ENCODE data around the gene SLC6A19.

The SLC6A19 gene

GRCh38 chr5:1211701-1212100, 10.3 kb downstream of the SLC6A19 start:
- Mint-ChIP-seq H3K27ac (no peak overlapping the region), H3K9me3 (no peaks in the 10 kb centered on the region), H3K27me3 (peaks cover 15% of the 10 kb centered on the region), H3K4me1 (no peaks in the 10 kb centered on the region), H3K4me3 (no peak overlapping the region), H3K36me3 (no peaks in the 10 kb centered on the region)
- no peak for DNase-seq
- CTCF ChIA-PET: no interaction called here

GRCh38 chr5:1212271-1212670, 10.9 kb downstream of the SLC6A19 start:
- Mint-ChIP-seq H3K4me1 (no peaks in the 10 kb centered on the region), H3K36me3 (no peaks in the 10 kb centered on the region), H3K4me3 (no peak overlapping the region), H3K27ac (no peak overlapping the region), H3K27me3 (peaks cover 18% of the 10 kb centered on the region), H3K9me3 (no peaks in the 10 kb centered on the region)
- no peak for DNase-seq
- CTCF ChIA-PET: no interaction called here

- DNase-seq: no peak
- no peak overlapping the region for H3K27ac Mint-ChIP-seq
- CTCF ChIA-PET: no interaction called here
Observed at GRCh38 chr5:1212881-1213280, 11.5 kb downstream of the SLC6A19 start.

GRCh38 chr5:1213508-1214162, 12.2 kb downstream of the SLC6A19 start:
- DNase-seq: no peak
- peaks cover 25% of the 10 kb centered on the region for H3K27me3 Mint-ChIP-seq
- no peak overlapping the region for H3K27ac Mint-ChIP-seq
- H3K36me3 Mint-ChIP-seq: no peaks in the 10 kb centered on the region
- CTCF ChIA-PET: no interaction called here
- peaks cover 2% of the 10 kb centered on the region for H3K4me1 Mint-ChIP-seq
- no peaks in the 10 kb centered on the region for H3K9me3 Mint-ChIP-seq
- no peak overlapping the region for H3K4me3 Mint-ChIP-seq

More at GRCh38 chr5:1212881-1213280, 11.5 kb downstream of the SLC6A19 start:
- Mint-ChIP-seq H3K27me3 (peaks cover 20% of the 10 kb centered on the region), H3K9me3 (no peaks in the 10 kb centered on the region), H3K36me3 (no peaks in the 10 kb centered on the region), H3K4me1 (peaks cover under 1% of the 10 kb centered on the region), H3K4me3 (no peak overlapping the region)

- H3K4me1 Mint-ChIP-seq: peaks cover 2% of the 10 kb centered on the region
- no peak overlapping the region for H3K27ac Mint-ChIP-seq
- CTCF ChIA-PET: no interaction called here
- no peak for DNase-seq
- H3K27me3 Mint-ChIP-seq: peaks cover 30% of the 10 kb centered on the region
- no peak overlapping the region for H3K4me3 Mint-ChIP-seq
- no peaks in the 10 kb centered on the region for H3K9me3 Mint-ChIP-seq
- no peaks in the 10 kb centered on the region for H3K36me3 Mint-ChIP-seq
Observed at GRCh38 chr5:1214163-1214935, 13.0 kb downstream of the SLC6A19 start.

- peaks cover 35% of the 10 kb centered on the region for H3K27me3 Mint-ChIP-seq
- H3K27ac Mint-ChIP-seq: no peak overlapping the region
- CTCF ChIA-PET: no interaction called here
- no peaks in the 10 kb centered on the region for H3K36me3 Mint-ChIP-seq
- H3K9me3 Mint-ChIP-seq: no peaks in the 10 kb centered on the region
- H3K4me1 Mint-ChIP-seq: peaks cover 2% of the 10 kb centered on the region
- DNase-seq: no peak
- H3K4me3 Mint-ChIP-seq: no peak overlapping the region
Observed at GRCh38 chr5:1214936-1215220, 13.5 kb downstream of the SLC6A19 start.

GRCh38 chr5:1215320-1216096, 14.1 kb downstream of the SLC6A19 start:
- no peaks in the 10 kb centered on the region for H3K36me3 Mint-ChIP-seq
- DNase-seq: no peak
- no peak overlapping the region for H3K4me3 Mint-ChIP-seq
- CTCF ChIA-PET: no interaction called here
- H3K4me1 Mint-ChIP-seq: peaks cover 2% of the 10 kb centered on the region
- peaks cover 35% of the 10 kb centered on the region for H3K27me3 Mint-ChIP-seq
- no peaks in the 10 kb centered on the region for H3K9me3 Mint-ChIP-seq
- no peak overlapping the region for H3K27ac Mint-ChIP-seq

GRCh38 chr5:1216211-1216917, 15.0 kb downstream of the SLC6A19 start:
- Mint-ChIP-seq H3K9me3 (no peaks in the 10 kb centered on the region), H3K27ac (no peak overlapping the region), H3K27me3 (peaks cover 41% of the 10 kb centered on the region), H3K36me3 (no peaks in the 10 kb centered on the region), H3K4me1 (peaks cover 2% of the 10 kb centered on the region), H3K4me3 (no peak overlapping the region)
- no peak for DNase-seq
- CTCF ChIA-PET: no interaction called here

- H3K9me3 Mint-ChIP-seq: peaks cover 3% of the 10 kb centered on the region
- CTCF ChIA-PET: no interaction called here
- H3K27ac Mint-ChIP-seq: no peak overlapping the region
- peaks cover 2% of the 10 kb centered on the region for H3K4me1 Mint-ChIP-seq
- H3K27me3 Mint-ChIP-seq: peaks cover 41% of the 10 kb centered on the region
- DNase-seq: no peak
- no peaks in the 10 kb centered on the region for H3K36me3 Mint-ChIP-seq
- no peak overlapping the region for H3K4me3 Mint-ChIP-seq
Observed at GRCh38 chr5:1216918-1217295, 15.5 kb downstream of the SLC6A19 start.

GRCh38 chr5:1217596-1218206, 16.3 kb downstream of the SLC6A19 start:
- Mint-ChIP-seq H3K9me3 (peaks cover 11% of the 10 kb centered on the region), H3K27me3 (peaks cover 41% of the 10 kb centered on the region), H3K27ac (no peak overlapping the region), H3K4me1 (peaks cover 2% of the 10 kb centered on the region), H3K36me3 (no peaks in the 10 kb centered on the region), H3K4me3 (no peak overlapping the region)
- CTCF ChIA-PET: no interaction called here
- DNase-seq: no peak

- Mint-ChIP-seq H3K4me3 (no peak overlapping the region), H3K27me3 (peaks cover 41% of the 10 kb centered on the region), H3K36me3 (no peaks in the 10 kb centered on the region), H3K4me1 (peaks cover 2% of the 10 kb centered on the region), H3K27ac (no peak overlapping the region), H3K9me3 (peaks cover 11% of the 10 kb centered on the region)
- no peak for DNase-seq
- CTCF ChIA-PET: no interaction called here
Observed at GRCh38 chr5:1218351-1219080, 17.1 kb downstream of the SLC6A19 start.

GRCh38 chr5:1219098-1219767, 17.8 kb downstream of the SLC6A19 start:
- no peaks in the 10 kb centered on the region for H3K36me3 Mint-ChIP-seq
- CTCF ChIA-PET: no interaction called here
- peaks cover 11% of the 10 kb centered on the region for H3K9me3 Mint-ChIP-seq

GRCh38 chr5:1219768-1220100, 18.3 kb downstream of the SLC6A19 start:
- CTCF ChIA-PET: no interaction called here
- no peak for DNase-seq
- no peaks in the 10 kb centered on the region for H3K36me3 Mint-ChIP-seq
- peaks cover 11% of the 10 kb centered on the region for H3K9me3 Mint-ChIP-seq
- H3K27me3 Mint-ChIP-seq: peaks cover 45% of the 10 kb centered on the region
- H3K4me3 Mint-ChIP-seq: no peak overlapping the region
- H3K27ac Mint-ChIP-seq: no peak overlapping the region
- peaks cover 2% of the 10 kb centered on the region for H3K4me1 Mint-ChIP-seq

More at GRCh38 chr5:1219098-1219767, 17.8 kb downstream of the SLC6A19 start:
- Mint-ChIP-seq H3K4me3 (no peak overlapping the region), H3K27me3 (peaks cover 41% of the 10 kb centered on the region), H3K27ac (no peak overlapping the region), H3K4me1 (peaks cover 2% of the 10 kb centered on the region)
- DNase-seq: no peak
